ENCODE measurements around the gene SEC62. TPM values are rescaled to one million over a fixed set of nuclear protein-coding genes. Genes with fewer than 3 reads are reported as not detected.

SEC62 gene
- total RNA-seq, 2 donors from 2014 or later: 48.7 to 64.4 TPM

GRCh38 chr3:169970847-169971246 is 4.2 kb downstream of the SEC62 start:
- no peaks in the 10 kb centered on the region for H3K9me3 Mint-ChIP-seq
- H3K9me3 ChIP-seq (ENCODE audit: control insufficient read depth, low read length): no peaks in the 10 kb centered on the region
- H3K9ac ChIP-seq (ENCODE audit: extremely low read depth, low read length, poor library complexity, severe bottlenecking): no peak overlapping the region
- peaks cover 25% of the 10 kb centered on the region for H3K4me1 Mint-ChIP-seq
- H3K27ac ChIP-seq (ENCODE audit: low read depth, low read length): no peak overlapping the region
- no peak overlapping the region for H3K4me3 Mint-ChIP-seq
- whole genome bisulfite sequencing, 2 experiments (ENCODE audit: insufficient coverage in 1 of 2, insufficient read length in 1 of 2): 88% methylated on average over 1 of the region's 1 CpG; no CpG with 5 or more reads in 1 of the 2 experiments
- no peak overlapping the region for H3K4me3 ChIP-seq (ENCODE audit: low read length)
- TF ChIP-seq, protein P1, sequence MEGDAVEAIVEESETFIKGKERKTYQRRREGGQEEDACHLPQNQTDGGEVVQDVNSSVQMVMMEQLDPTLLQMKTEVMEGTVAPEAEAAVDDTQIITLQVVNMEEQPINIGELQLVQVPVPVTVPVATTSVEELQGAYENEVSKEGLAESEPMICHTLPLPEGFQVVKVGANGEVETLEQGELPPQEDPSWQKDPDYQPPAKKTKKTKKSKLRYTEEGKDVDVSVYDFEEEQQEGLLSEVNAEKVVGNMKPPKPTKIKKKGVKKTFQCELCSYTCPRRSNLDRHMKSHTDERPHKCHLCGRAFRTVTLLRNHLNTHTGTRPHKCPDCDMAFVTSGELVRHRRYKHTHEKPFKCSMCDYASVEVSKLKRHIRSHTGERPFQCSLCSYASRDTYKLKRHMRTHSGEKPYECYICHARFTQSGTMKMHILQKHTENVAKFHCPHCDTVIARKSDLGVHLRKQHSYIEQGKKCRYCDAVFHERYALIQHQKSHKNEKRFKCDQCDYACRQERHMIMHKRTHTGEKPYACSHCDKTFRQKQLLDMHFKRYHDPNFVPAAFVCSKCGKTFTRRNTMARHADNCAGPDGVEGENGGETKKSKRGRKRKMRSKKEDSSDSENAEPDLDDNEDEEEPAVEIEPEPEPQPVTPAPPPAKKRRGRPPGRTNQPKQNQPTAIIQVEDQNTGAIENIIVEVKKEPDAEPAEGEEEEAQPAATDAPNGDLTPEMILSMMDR (conservative IDR thresholded peaks at IDR 0.05): no peak
- peaks cover 4% of the 10 kb centered on the region for H3K4me1 ChIP-seq (ENCODE audit: control insufficient read depth, insufficient read depth, low read length)
- peaks cover 14% of the 10 kb centered on the region for H3K36me3 Mint-ChIP-seq (ENCODE audit: low read depth)
- H3K36me3 ChIP-seq (ENCODE audit: control insufficient read depth, insufficient read depth, low read length): peaks cover 24% of the 10 kb centered on the region
- no peak overlapping the region for H3K27ac Mint-ChIP-seq
- H3K27me3 Mint-ChIP-seq (ENCODE audit: insufficient read depth): no peaks in the 10 kb centered on the region
- no peaks in the 10 kb centered on the region for H3K27me3 ChIP-seq (ENCODE audit: control insufficient read depth, insufficient read depth, low read length, poor library complexity, severe bottlenecking)
- DNase-seq: no peak

DNA sequence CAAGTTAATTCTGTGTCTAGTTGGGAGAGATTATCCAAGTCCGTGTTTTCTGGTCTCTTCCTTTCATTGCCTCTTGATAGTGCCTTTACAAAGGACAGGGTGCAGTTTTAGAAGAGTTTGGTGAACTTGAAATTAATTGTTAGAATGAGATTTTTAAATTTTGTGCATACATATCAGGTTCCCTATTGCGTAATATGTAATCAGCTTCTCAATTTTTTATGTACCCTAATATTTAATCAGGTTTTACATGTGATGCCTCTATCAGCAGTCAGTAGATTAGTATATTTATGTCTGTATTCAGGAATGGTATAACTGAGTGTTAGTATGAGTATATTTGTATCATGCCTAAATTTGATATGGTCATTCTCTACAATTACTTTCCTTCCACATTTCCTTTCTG is 4.9 kb downstream of the SEC62 start:
- TF ChIP-seq, protein P1 (conservative IDR thresholded peaks at IDR 0.05): no peak
- Histone ChIP-seq H3K27ac (ENCODE audit: low read depth, low read length) (no peak overlapping the region), H3K27me3 (ENCODE audit: control insufficient read depth, insufficient read depth, low read length, poor library complexity, severe bottlenecking) (no peaks in the 10 kb centered on the region), H3K9me3 (ENCODE audit: control insufficient read depth, low read length) (no peaks in the 10 kb centered on the region), H3K9ac (ENCODE audit: extremely low read depth, low read length, poor library complexity, severe bottlenecking) (no peak overlapping the region), H3K4me1 (ENCODE audit: control insufficient read depth, insufficient read depth, low read length) (peaks cover 4% of the 10 kb centered on the region), H3K36me3 (ENCODE audit: control insufficient read depth, insufficient read depth, low read length) (peaks cover 31% of the 10 kb centered on the region), H3K4me3 (ENCODE audit: low read length) (no peak overlapping the region)
- 0 to 50% methylated on average over 1 to 2 of the region's 2 CpGs for WGBS, 2 experiments (ENCODE audit: insufficient coverage in 1 of 2, insufficient read length in 1 of 2)
- H3K4me3 Mint-ChIP-seq: no peak overlapping the region
- no peak for DNase-seq
- H3K4me1 Mint-ChIP-seq: peaks cover 21% of the 10 kb centered on the region
- H3K27me3 Mint-ChIP-seq (ENCODE audit: insufficient read depth): no peaks in the 10 kb centered on the region
- no peaks in the 10 kb centered on the region for H3K9me3 Mint-ChIP-seq
- no peak overlapping the region for H3K27ac Mint-ChIP-seq
- H3K36me3 Mint-ChIP-seq (ENCODE audit: low read depth): peaks cover 18% of the 10 kb centered on the region

GRCh38 chr3:169980055-169980454 is 13.4 kb downstream of the SEC62 start:
- WGBS, 2 experiments (ENCODE audit: insufficient coverage in 1 of 2, insufficient read length in 1 of 2): 85 to 100% methylated on average over 1 to 2 of the region's 2 CpGs
- Mint-ChIP-seq H3K27ac (no peak overlapping the region), H3K4me1 (no peaks in the 10 kb centered on the region), H3K4me3 (no peak overlapping the region), H3K36me3 (ENCODE audit: low read depth) (peaks cover 58% of the 10 kb centered on the region), H3K9me3 (no peaks in the 10 kb centered on the region), H3K27me3 (ENCODE audit: insufficient read depth) (no peaks in the 10 kb centered on the region)
- Histone ChIP-seq H3K9me3 (ENCODE audit: control insufficient read depth, low read length) (no peaks in the 10 kb centered on the region), H3K4me1 (ENCODE audit: control insufficient read depth, insufficient read depth, low read length) (no peaks in the 10 kb centered on the region), H3K27ac (ENCODE audit: low read depth, low read length) (no peak overlapping the region), H3K9ac (ENCODE audit: extremely low read depth, low read length, poor library complexity, severe bottlenecking) (no peak overlapping the region), H3K36me3 (ENCODE audit: control insufficient read depth, insufficient read depth, low read length) (peaks cover 95% of the 10 kb centered on the region), H3K4me3 (ENCODE audit: low read length) (no peak overlapping the region), H3K27me3 (ENCODE audit: control insufficient read depth, insufficient read depth, low read length, poor library complexity, severe bottlenecking) (no peaks in the 10 kb centered on the region)
- TF ChIP-seq, protein P1 (conservative IDR thresholded peaks at IDR 0.05): no peak
- DNase-seq: no peak

All from endodermal cell (in vitro differentiated cells).